B cell (primary cell): ENCODE results near the gene PRIM1. TPM values are rescaled to one million over a fixed set of nuclear protein-coding genes. Genes with fewer than 3 reads are reported as not detected.

ENCODE experiments used
- ATAC-seq: fragments of 200-7000 bp; cut with Tn5 transposase; one replicate; pipeline ENCODE4 v1.10.0; 2021; ENCODE audit warnings: low read depth, mild to moderate bottlenecking, moderate number of reproducible peaks, moderate library complexity
- CTCF ChIA-PET: fragments of 350-600 bp; sonication (Branson Sonifier 250); formaldehyde crosslinking; loops from one replicate; lab custom pipeline; 2021; ENCODE audit warnings: antibody characterized with exemption, inconsistent platforms; lab: Charles Lee
- POLR2A ChIA-PET: fragments of 350-600 bp; sonication (Branson Sonifier 250); formaldehyde crosslinking; loops from one replicate; lab custom pipeline; 2021; ENCODE audit warnings: antibody characterized with exemption; lab: Charles Lee
- DNase-seq: peaks from one replicate; pipeline ENCODE4 v3.0.0; 2013
- H2AFZ ChIP-seq: 2 replicates; pipeline ENCODE4 v1.6.1; 2012; ENCODE audit warnings: mild to moderate bottlenecking, low read depth, low read length; ENCODE audit not compliant: insufficient read depth, poor library complexity, severe bottlenecking
- H3K27ac ChIP-seq, 2 donors: 1 replicate in 1 of 2; 2 replicates in 1 of 2; pipeline ENCODE4 v1.5.1; 2012 to 2013; ENCODE audit warnings: low read length in 2 of 2, mild to moderate bottlenecking in 2 of 2, moderate library complexity in 1 of 2
- H3K27me3 ChIP-seq, 4 experiments: fragments of 200-600 bp in 1 of 4; sonication (generic) in 1 of 4; replicated peaks in 1 of 4; 1 replicate in 2 of 4; 2 replicates in 2 of 4; pipeline versions ENCODE4 v1.6.1 to v1.7.0; 2013 to 2016; ENCODE audit warnings: low read length in 3 of 4, mild to moderate bottlenecking in 2 of 4, mixed read lengths in 1 of 4, moderate library complexity in 1 of 4; ENCODE audit not compliant: insufficient read depth in 4 of 4, control insufficient read depth in 3 of 4; ENCODE audit errors: control extremely low read depth in 1 of 4
- H3K36me3 ChIP-seq, 2 experiments: replicated peaks in 1 of 2; 1 replicate in 1 of 2; 2 replicates in 1 of 2; pipeline versions ENCODE4 v1.6.1 to v1.7.1; 2013; ENCODE audit warnings: low read length in 1 of 2; ENCODE audit not compliant: insufficient read depth in 2 of 2, control insufficient read depth in 1 of 2; ENCODE audit errors: control extremely low read depth in 1 of 2, extremely low read depth in 1 of 2
- H3K4me1 ChIP-seq, 2 donors: fragments of 200-600 bp in 1 of 2; sonication (generic) in 1 of 2; 1 replicate in 1 of 2; 2 replicates in 1 of 2; pipeline versions ENCODE4 v1.5.1 to v1.6.1; 2013 to 2017; ENCODE audit warnings: low read length in 2 of 2; ENCODE audit not compliant: control insufficient read depth in 2 of 2, insufficient read depth in 2 of 2
- H3K4me2 ChIP-seq: replicated peaks from 2 replicates; pipeline ENCODE3; 2012; ENCODE audit warnings: mild to moderate bottlenecking, low read depth, low read length; ENCODE audit not compliant: poor library complexity, severe bottlenecking
- H3K4me3 ChIP-seq, 5 experiments: fragments of 200-600 bp in 1 of 5; sonication (generic) in 1 of 5; 1 replicate in 3 of 5; 2 replicates in 2 of 5; pipeline versions ENCODE4 v1.5.1 to v1.7.0; 2011 to 2016; ENCODE audit warnings: low read length in 4 of 5, mild to moderate bottlenecking in 4 of 5, low read depth in 2 of 5, control low read depth in 1 of 5, moderate library complexity in 1 of 5; ENCODE audit not compliant: insufficient read depth in 1 of 5; ENCODE audit errors: control extremely low read depth in 1 of 5, extremely low read depth in 1 of 5
- H3K79me2 ChIP-seq: fragments of 200-600 bp; sonication (generic); one replicate; pipeline ENCODE4 v1.6.0; 2016; ENCODE audit warnings: low read length; ENCODE audit not compliant: control insufficient read depth, insufficient read depth
- H3K9ac ChIP-seq: fragments of 200-600 bp; sonication (generic); 2 replicates; pipeline ENCODE4 v1.6.1; 2017; ENCODE audit warnings: mild to moderate bottlenecking, low read length, moderate library complexity
- H3K9me3 ChIP-seq, 3 donors: one replicate each; pipeline versions ENCODE4 v1.6.1 to v1.7.1; 2013; ENCODE audit warnings: low read length in 2 of 3; ENCODE audit not compliant: control insufficient read depth in 2 of 3, insufficient read depth in 1 of 3; ENCODE audit errors: control extremely low read depth in 1 of 3
- H4K20me1 ChIP-seq: 2 replicates; pipeline ENCODE4 v1.6.0; 2012; ENCODE audit warnings: mild to moderate bottlenecking, low read length; ENCODE audit not compliant: insufficient read depth, control insufficient read depth, poor library complexity, severe bottlenecking
- H3K27ac Mint-ChIP-seq: one replicate; pipeline ENCODE4 v1.8.0; 2021; ENCODE audit warnings: mixed read lengths
- H3K27me3 Mint-ChIP-seq: one replicate; pipeline ENCODE4 v1.8.0; 2021; ENCODE audit warnings: mixed read lengths
- H3K4me1 Mint-ChIP-seq: one replicate; pipeline ENCODE4 v1.8.0; 2021; ENCODE audit warnings: mixed read lengths
- H3K4me3 Mint-ChIP-seq: one replicate; pipeline ENCODE4 v1.8.0; 2021; ENCODE audit warnings: mixed read lengths
- H3K9me3 Mint-ChIP-seq: one replicate; pipeline ENCODE4 v1.8.0; 2022; ENCODE audit warnings: mixed read lengths; ENCODE audit not compliant: insufficient read depth
- CTCF ChIP-seq: fragments of 200-600 bp; IDR thresholded peaks from one replicate; pipeline ENCODE4 v1.8.0; 2022; ENCODE audit warnings: antibody characterized with exemption, mild to moderate bottlenecking
- EZH2 ChIP-seq: IDR thresholded peaks from 2 replicates; pipeline ENCODE4 v1.6.1; 2012; ENCODE audit warnings: borderline replicate concordance, low read depth, mild to moderate bottlenecking, moderate library complexity, low read length; ENCODE audit not compliant: insufficient read depth, poor library complexity, severe bottlenecking
- WGBS: methylation state at CpG from one replicate; pipeline ENCODE4 v1.1.5; 2013; ENCODE audit warnings: missing lambda C conversion rate; ENCODE audit not compliant: insufficient coverage; 5-methylcytosine and 5-hydroxymethylcytosine counted together
- intact Hi-C: fragments of 100-400 bp; cut with micrococcal nuclease; formaldehyde crosslinking; loops from one replicate; pipeline ENCODE4 v1.10.0; 2022
- polyA plus RNA-seq: library from polyadenylated mRNA; depleted of rRNA; stranded (reverse); fragments of >200 nt; gene quantifications from 2 replicates; pipeline ENCODE4 v1.2.3, GENCODE V29; 2012
- total RNA-seq, 2 donors: library from RNA; stranded (reverse); fragments of 120-200 nt in 1 of 2; gene quantifications; 1 replicate in 1 of 2; 2 replicates in 1 of 2; pipeline versions ENCODE4 v1.2.3 to v1.2.4, GENCODE V29; 2013 to 2022

The PRIM1 gene
- total and polyA plus RNA-seq, 2 donors (not counting 1 experiment from before 2014, with no cell fraction given): 16.9 to 25.4 TPM

DNA sequence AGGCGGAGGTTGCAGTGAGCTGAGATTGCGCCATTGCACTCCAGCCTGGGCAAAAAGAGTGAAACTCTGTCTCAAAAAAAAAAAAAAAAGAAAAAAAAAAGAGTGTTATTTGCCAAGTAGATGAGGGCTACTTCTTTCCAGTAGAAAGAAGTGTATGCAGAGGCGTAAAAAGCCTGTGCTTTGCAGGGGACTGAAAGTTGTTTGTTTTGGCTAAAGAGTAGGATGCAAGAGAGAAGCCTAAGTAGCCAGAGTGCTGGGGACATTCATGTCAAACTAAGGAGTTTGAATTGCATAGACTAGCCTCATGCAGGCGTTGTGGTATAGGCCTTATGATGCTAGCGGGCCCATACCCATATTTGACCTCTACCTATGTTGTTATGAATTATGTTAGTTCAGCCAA, 20.5 kb upstream of the PRIM1 start:
- Histone ChIP-seq H3K27ac (no peak overlapping the region), H2AFZ (no peak overlapping the region), H3K4me2 (no peak overlapping the region), H4K20me1 (no peaks in the 10 kb centered on the region), H3K27me3 (no peaks in the 10 kb centered on the region), H3K36me3 (no peaks in the 10 kb centered on the region), H3K4me1 (peaks cover 3 to 4% of the 10 kb centered on the region in 2 donors), H3K9me3 (peaks cover 0 to 8% (median 0%) of the 10 kb centered on the region in 3 donors), H3K9ac (no peak overlapping the region), H3K79me2 (no peaks in the 10 kb centered on the region), H3K4me3 (no peak overlapping the region)
- Mint-ChIP-seq H3K4me1 (peaks cover 12% of the 10 kb centered on the region), H3K4me3 (no peak overlapping the region), H3K27ac (no peak overlapping the region), H3K9me3 (no peaks in the 10 kb centered on the region), H3K27me3 (no peaks in the 10 kb centered on the region)
- DNase-seq (no peak), ATAC-seq (no peak)
- TF ChIP-seq EZH2 (no peak), CTCF (no peak)
- POLR2A ChIA-PET: no interaction called here
- CTCF ChIA-PET: no interaction called here
- 97% methylated on average over 3 of the region's 5 CpGs for WGBS
- intact Hi-C loops: no loop called here

DNA sequence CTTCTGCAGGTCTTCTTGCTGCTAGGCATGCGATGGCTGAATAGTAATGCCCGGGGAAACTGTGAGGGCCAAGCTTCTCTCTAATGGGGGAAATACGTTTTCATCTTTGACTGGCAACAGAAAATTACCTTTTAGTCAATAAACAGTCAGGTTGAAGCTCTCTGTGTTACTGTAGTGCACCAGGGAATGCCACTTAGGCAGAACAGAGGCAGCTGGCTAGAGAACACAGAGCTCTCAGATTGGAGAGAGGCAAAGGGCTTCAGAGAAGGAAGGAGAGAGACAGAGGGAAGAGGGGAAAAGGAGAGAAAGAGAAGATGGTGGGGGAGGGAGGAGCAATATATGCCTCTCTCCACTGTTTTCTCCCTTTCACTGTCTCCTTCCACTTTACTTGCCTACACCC, 17.7 kb upstream of the PRIM1 start:
- ChIA-PET POLR2A (interaction anchor here (0.7 kb wide), 1 partner anchor 290 kb away, joined by 6 read pairs; no protein-coding TSS in a partner anchor), CTCF (interaction anchor here (0.7 to 1.0 kb wide), 2 partner anchors 228 to 343 kb away, joined by 3 read pairs; no protein-coding TSS in a partner anchor)
- Histone ChIP-seq H3K79me2 (no peaks in the 10 kb centered on the region), H3K27ac (no peak overlapping the region), H3K27me3 (no peaks in the 10 kb centered on the region), H2AFZ (no peak overlapping the region), H3K4me3 (no peak overlapping the region), H3K4me1 (peaks cover 11 to 15% of the 10 kb centered on the region in 2 donors), H3K36me3 (no peaks in the 10 kb centered on the region), H4K20me1 (no peaks in the 10 kb centered on the region), H3K9ac (no peak overlapping the region), H3K9me3 (no peaks in the 10 kb centered on the region), H3K4me2 (no peak overlapping the region)
- ATAC-seq (no peak), DNase-seq (no peak)
- Mint-ChIP-seq H3K4me3 (no peak overlapping the region), H3K27me3 (no peaks in the 10 kb centered on the region), H3K27ac (no peak overlapping the region), H3K9me3 (no peaks in the 10 kb centered on the region), H3K4me1 (peaks cover 19% of the 10 kb centered on the region)
- 100% methylated on average over 1 of the region's 3 CpGs for WGBS
- intact Hi-C loops: no loop called here
- TF ChIP-seq EZH2: no peak
- no peak for TF ChIP-seq CTCF
